HCT116 (cell line): Measurements from ENCODE around the gene BFSP1. TPM values are rescaled to one million over a fixed set of nuclear protein-coding genes. Genes with fewer than 3 reads are reported as not detected.

Experiments used
- ATAC-seq: fragments of 200-7000 bp; cut with Tn5 transposase; 2 replicates; pipeline ENCODE4 v1.9.1; 2020; ENCODE audit warnings: mild to moderate bottlenecking, moderate library complexity
- BruUV-seq: library from RNA; stranded (reverse); fragments of 400-500 nt; replicated peaks from 2 replicates; lab custom pipeline; 2021; lab: Mats Ljungman, UMichigan
- CTCF ChIA-PET: fragments of 300-600 bp; sonication (Branson Sonifier 250); formaldehyde crosslinking; loops from one replicate; lab custom pipeline; 2021; ENCODE audit warnings: antibody characterized with exemption; lab: Charles Lee
- POLR2A ChIA-PET: fragments of 300-600, 350-600 bp; sonication (Branson Sonifier 250); formaldehyde crosslinking; loops from one replicate; lab custom pipeline; 2021; ENCODE audit warnings: antibody characterized with exemption; lab: Charles Lee
- RAD21 ChIA-PET, 2 experiments: fragments of 300-600 bp; sonication (Branson Sonifier 250); formaldehyde crosslinking; loops; one replicate each; lab custom pipeline; 2023; ENCODE audit warnings: low total read pairs in 2 of 2; ENCODE audit not compliant: uncharacterized antibody in 2 of 2, unreplicated experiment in 2 of 2, low non-redundant PET in 1 of 2; lab: Charles Lee
- DNase-seq: peaks from one replicate; pipeline ENCODE4 v3.0.0-alpha.2; 2010; ENCODE audit warnings: low read depth, low spot score
- H2AFZ ChIP-seq: fragments of 200-600 bp; shearing (Covaris generic), sonication (generic); 2 replicates; pipeline ENCODE4 v1.6.1; 2017; ENCODE audit warnings: low read depth, mixed run types, mixed read lengths, antibody characterized with exemption, low read length; ENCODE audit not compliant: poor library complexity, severe bottlenecking
- H3K27ac ChIP-seq: 2 replicates; pipeline ENCODE4 v1.5.1; 2012; ENCODE audit warnings: low read depth, low read length
- H3K27me3 ChIP-seq: fragments of 200-600 bp; sonication (generic); 2 replicates; pipeline ENCODE4 v1.6.1; 2016; ENCODE audit warnings: mixed run types, low read length, mixed read lengths; ENCODE audit not compliant: insufficient read depth
- H3K36me3 ChIP-seq, 2 experiments: fragments of 200-500 bp in 1 of 2; fragments of 200-600 bp in 1 of 2; sonication (Bioruptor generic) in 1 of 2; sonication (generic) in 1 of 2; 2 replicates each; pipeline versions ENCODE4 v1.5.1 to v1.6.1; 2014 to 2016; ENCODE audit warnings: low read length in 2 of 2, inconsistent platforms in 1 of 2, mixed read lengths in 1 of 2, mixed run types in 1 of 2; ENCODE audit not compliant: insufficient read depth in 2 of 2, control insufficient read depth in 1 of 2
- H3K4me1 ChIP-seq, 2 experiments: fragments of 200-600 bp in 1 of 2; sonication (generic) in 1 of 2; 2 replicates each; pipeline versions ENCODE4 v1.5.1 to v1.6.1; 2012 to 2017; ENCODE audit warnings: low read length in 2 of 2, inconsistent platforms in 1 of 2, mild to moderate bottlenecking in 1 of 2, mixed read lengths in 1 of 2, mixed run types in 1 of 2, moderate library complexity in 1 of 2; ENCODE audit not compliant: insufficient read depth in 2 of 2, control insufficient read depth in 1 of 2
- H3K4me2 ChIP-seq: fragments of 200-600 bp; sonication (generic); 2 replicates; pipeline ENCODE4 v1.6.1; 2017; ENCODE audit warnings: mixed run types, low read length, mixed read lengths
- H3K4me3 ChIP-seq, 2 experiments: fragments of 200-600 bp in 1 of 2; sonication (generic) in 1 of 2; replicated peaks in 1 of 2; 2 replicates each; pipeline ENCODE4 v1.5.1; 2011 to 2016; ENCODE audit warnings: low read length in 2 of 2, control low read depth in 1 of 2, low read depth in 1 of 2, mild to moderate bottlenecking in 1 of 2, mixed read lengths in 1 of 2, mixed run types in 1 of 2
- H3K79me2 ChIP-seq: fragments of 200-600 bp; sonication (generic); 2 replicates; pipeline ENCODE4 v1.6.1; 2017; ENCODE audit warnings: mild to moderate bottlenecking, mixed run types, low read length, moderate library complexity, mixed read lengths; ENCODE audit not compliant: insufficient read depth
- H3K9ac ChIP-seq: fragments of 200-600 bp; sonication (generic); 2 replicates; pipeline ENCODE4 v1.6.1; 2016; ENCODE audit warnings: low read length, mixed read lengths
- H3K9me2 ChIP-seq: fragments of 200-600 bp; sonication (generic), shearing (Covaris generic); 2 replicates; pipeline ENCODE4 v1.6.1; 2017; ENCODE audit warnings: mixed run types, mild to moderate bottlenecking, moderate library complexity; ENCODE audit not compliant: insufficient read depth
- H3K9me3 ChIP-seq, 2 experiments: fragments of 200-500 bp in 1 of 2; fragments of 200-600 bp in 1 of 2; sonication (Bioruptor generic) in 1 of 2; sonication (generic) in 1 of 2; 2 replicates each; pipeline ENCODE4 v1.6.1; 2014 to 2017; ENCODE audit warnings: low read length in 2 of 2, mixed read lengths in 2 of 2, inconsistent platforms in 1 of 2, low read depth in 1 of 2, mild to moderate bottlenecking in 1 of 2, mixed run types in 1 of 2, moderate library complexity in 1 of 2; ENCODE audit not compliant: control insufficient read depth in 1 of 2, insufficient read depth in 1 of 2
- H4K20me1 ChIP-seq: fragments of 200-600 bp; sonication (generic), shearing (Covaris generic); 2 replicates; pipeline ENCODE4 v1.6.1; 2017; ENCODE audit warnings: mixed run types, mild to moderate bottlenecking, moderate library complexity; ENCODE audit not compliant: insufficient read depth
- EGR1 ChIP-seq: IDR thresholded peaks from 2 replicates; pipeline ENCODE4 v1.6.1; 2012; ENCODE audit warnings: low read depth
- EZH2 ChIP-seq: fragments of 200-600 bp; sonication (generic); IDR thresholded peaks from 2 replicates; pipeline ENCODE4 v1.6.1; 2017; ENCODE audit warnings: antibody characterized with exemption, mixed run types
- EZH2phosphoT487 ChIP-seq: fragments of 200-600 bp; IDR thresholded peaks from 2 replicates; pipeline ENCODE4 v1.6.1; 2018; ENCODE audit warnings: antibody characterized with exemption, borderline replicate concordance
- FOSL1 ChIP-seq: IDR thresholded peaks from 2 replicates; pipeline ENCODE4 v1.6.1; 2012; ENCODE audit warnings: low read depth
- POLR2AphosphoS5 ChIP-seq: IDR thresholded peaks from 2 replicates; pipeline ENCODE4 v1.6.1; 2011; ENCODE audit warnings: mild to moderate bottlenecking, low read depth, low read length, moderate library complexity
- RAD21 ChIP-seq: IDR thresholded peaks from 2 replicates; pipeline ENCODE4 v1.6.1; 2012; ENCODE audit warnings: low read depth, mild to moderate bottlenecking
- SIN3A ChIP-seq: IDR thresholded peaks from 2 replicates; pipeline ENCODE4 v1.6.1; 2012; ENCODE audit warnings: low read depth
- SP1 ChIP-seq: IDR thresholded peaks from 2 replicates; pipeline ENCODE4 v1.6.1; 2012; ENCODE audit warnings: low read depth
- SRF ChIP-seq: IDR thresholded peaks from 2 replicates; pipeline ENCODE4 v1.6.1; 2012; ENCODE audit warnings: low read depth
- ZNF274 ChIP-seq: fragments of 200-500 bp; sonication (Bioruptor generic); IDR thresholded peaks from 2 replicates; pipeline ENCODE4 v1.6.1; 2014; ENCODE audit warnings: mild to moderate bottlenecking, low read depth, low read length, inconsistent platforms
- intact Hi-C: fragments of 100-400 bp; cut with micrococcal nuclease; formaldehyde crosslinking; loops from 2 replicates; pipeline ENCODE4 v1.10.0; 2022
- total RNA-seq: library from RNA; stranded (reverse); gene quantifications from one replicate; pipeline ENCODE4 v1.2.1, GENCODE V29; 2021; ENCODE audit not compliant: unreplicated experiment
- TF ChIP-seq, protein P1 (sequence below): IDR thresholded peaks from 2 replicates; pipeline ENCODE4 v1.6.1; 2012
- TF ChIP-seq, protein P2 (sequence below), 3 experiments: fragments of 200-600 bp in 1 of 3; sonication (generic) in 1 of 3; IDR thresholded peaks in 2 of 3; conservative IDR thresholded peaks in 1 of 3; 2 replicates each; pipeline ENCODE4 v1.5.1; 2012 to 2017; ENCODE audit warnings: low read depth in 2 of 3, low read length in 2 of 3, antibody characterized with exemption in 1 of 3, borderline replicate concordance in 1 of 3, control low read depth in 1 of 3, mild to moderate bottlenecking in 1 of 3, mixed read lengths in 1 of 3, mixed run types in 1 of 3, moderate library complexity in 1 of 3; ENCODE audit not compliant: insufficient read depth in 1 of 3
- TF ChIP-seq, protein P3 (sequence below): IDR thresholded peaks from 2 replicates; pipeline ENCODE4 v1.6.1; 2012

Gene BFSP1
- total RNA-seq, 1 experiment from 2014 or later, result 8.8 TPM

GRCh38 chr20:17470521-17470920, 60.7 kb downstream of the BFSP1 start:
- no peak overlapping the region for H3K4me3 ChIP-seq
- H3K4me1 ChIP-seq, result no peaks in the 10 kb centered on the region
- H3K9ac ChIP-seq, result no peak overlapping the region
- no peaks in the 10 kb centered on the region for H3K27me3 ChIP-seq
- no peaks in the 10 kb centered on the region for H3K79me2 ChIP-seq
- ChIA-PET POLR2A (no interaction called here), CTCF (no interaction called here), RAD21 (no interaction called here)
- no peaks in the 10 kb centered on the region for H3K36me3 ChIP-seq
- intact Hi-C loops, result no loop called here
- no peak for DNase-seq
- H3K9me2 ChIP-seq, result no peaks in the 10 kb centered on the region
- no peaks in the 10 kb centered on the region for H3K9me3 ChIP-seq
- H4K20me1 ChIP-seq, result no peaks in the 10 kb centered on the region
- BruUV-seq, result no TSS peak
- H3K27ac ChIP-seq, result no peak overlapping the region
- no peak overlapping the region for H2AFZ ChIP-seq
- ATAC-seq, result no peak
- H3K4me2 ChIP-seq, result no peak overlapping the region
- no peak for TF ChIP-seq EZH2phosphoT487
- no peak for TF ChIP-seq ZNF274

DNA sequence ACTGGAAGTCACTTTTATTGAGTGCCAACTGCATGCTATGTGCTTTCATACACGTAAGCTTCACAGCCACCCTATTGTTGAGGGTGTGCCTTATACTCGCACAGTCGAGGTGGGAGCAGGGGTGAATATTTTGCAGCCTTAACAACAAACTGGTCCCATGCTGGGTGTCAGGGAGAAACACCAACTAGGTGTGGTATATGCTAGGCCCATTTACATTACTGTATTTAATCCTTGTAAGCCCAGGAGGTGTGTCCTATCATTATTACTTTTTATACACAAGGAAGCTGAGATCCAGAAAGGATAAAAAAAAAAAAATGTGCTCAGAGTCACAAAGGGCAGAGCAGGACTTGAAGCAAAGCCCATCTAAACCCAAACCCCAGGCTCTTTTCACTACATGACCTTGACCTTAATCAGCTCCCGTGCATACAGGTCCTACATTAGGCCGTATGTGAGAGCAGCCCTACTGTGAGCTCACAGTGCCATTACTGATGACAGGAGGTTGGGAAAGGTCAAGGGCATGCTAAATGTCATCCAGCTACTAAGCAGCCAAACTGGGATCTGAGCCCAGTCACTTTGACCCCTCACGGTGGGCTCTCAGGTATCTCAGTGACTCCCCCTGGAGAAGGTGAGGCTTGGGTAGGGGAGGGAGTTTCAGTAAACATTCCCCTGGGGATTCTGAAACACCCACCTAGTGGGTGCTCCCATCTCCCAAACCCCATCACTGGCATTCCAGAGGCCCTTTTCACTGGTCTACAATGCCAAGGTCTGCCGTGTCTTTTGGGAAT, 61.7 kb downstream of the BFSP1 start:
- intact Hi-C loops, result no loop called here
- ATAC-seq (no peak), DNase-seq (no peak)
- ChIA-PET RAD21 (no interaction called here), POLR2A (no interaction called here), CTCF (no interaction called here)
- H3K9me2 ChIP-seq, result no peaks in the 10 kb centered on the region
- H3K27me3 ChIP-seq, result no peaks in the 10 kb centered on the region
- no peak overlapping the region for H3K4me3 ChIP-seq
- H3K4me2 ChIP-seq, result no peak overlapping the region
- H3K27ac ChIP-seq, result no peak overlapping the region
- BruUV-seq, result no TSS peak
- no peaks in the 10 kb centered on the region for H3K79me2 ChIP-seq
- H3K36me3 ChIP-seq, result no peaks in the 10 kb centered on the region
- H3K9me3 ChIP-seq, result no peaks in the 10 kb centered on the region
- TF ChIP-seq FOSL1 (no peak), ZNF274 (no peak), RAD21 (no peak), SP1 (no peak), SIN3A (no peak), EGR1 (no peak), SRF (no peak), EZH2 (no peak), POLR2AphosphoS5 (no peak)
- TF ChIP-seq, protein P1, sequence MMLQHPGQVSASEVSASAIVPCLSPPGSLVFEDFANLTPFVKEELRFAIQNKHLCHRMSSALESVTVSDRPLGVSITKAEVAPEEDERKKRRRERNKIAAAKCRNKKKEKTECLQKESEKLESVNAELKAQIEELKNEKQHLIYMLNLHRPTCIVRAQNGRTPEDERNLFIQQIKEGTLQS, result no peak
- TF ChIP-seq, protein P2, sequence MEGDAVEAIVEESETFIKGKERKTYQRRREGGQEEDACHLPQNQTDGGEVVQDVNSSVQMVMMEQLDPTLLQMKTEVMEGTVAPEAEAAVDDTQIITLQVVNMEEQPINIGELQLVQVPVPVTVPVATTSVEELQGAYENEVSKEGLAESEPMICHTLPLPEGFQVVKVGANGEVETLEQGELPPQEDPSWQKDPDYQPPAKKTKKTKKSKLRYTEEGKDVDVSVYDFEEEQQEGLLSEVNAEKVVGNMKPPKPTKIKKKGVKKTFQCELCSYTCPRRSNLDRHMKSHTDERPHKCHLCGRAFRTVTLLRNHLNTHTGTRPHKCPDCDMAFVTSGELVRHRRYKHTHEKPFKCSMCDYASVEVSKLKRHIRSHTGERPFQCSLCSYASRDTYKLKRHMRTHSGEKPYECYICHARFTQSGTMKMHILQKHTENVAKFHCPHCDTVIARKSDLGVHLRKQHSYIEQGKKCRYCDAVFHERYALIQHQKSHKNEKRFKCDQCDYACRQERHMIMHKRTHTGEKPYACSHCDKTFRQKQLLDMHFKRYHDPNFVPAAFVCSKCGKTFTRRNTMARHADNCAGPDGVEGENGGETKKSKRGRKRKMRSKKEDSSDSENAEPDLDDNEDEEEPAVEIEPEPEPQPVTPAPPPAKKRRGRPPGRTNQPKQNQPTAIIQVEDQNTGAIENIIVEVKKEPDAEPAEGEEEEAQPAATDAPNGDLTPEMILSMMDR (IDR thresholded peaks at IDR 0.05 in 2 of 3, conservative IDR thresholded peaks at IDR 0.05 in 1 of 3; ENCODE audit: borderline replicate concordance in 1 of 3, insufficient read depth in 1 of 3, low read depth in 2 of 3, low read length in 2 of 3), result no peak
- TF ChIP-seq, protein P3, sequence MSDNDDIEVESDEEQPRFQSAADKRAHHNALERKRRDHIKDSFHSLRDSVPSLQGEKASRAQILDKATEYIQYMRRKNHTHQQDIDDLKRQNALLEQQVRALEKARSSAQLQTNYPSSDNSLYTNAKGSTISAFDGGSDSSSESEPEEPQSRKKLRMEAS, result no peak
- no peaks in the 10 kb centered on the region for H4K20me1 ChIP-seq
- H2AFZ ChIP-seq, result no peak overlapping the region
- H3K4me1 ChIP-seq, result no peaks in the 10 kb centered on the region
- no peak overlapping the region for H3K9ac ChIP-seq
